Measurements from ENCODE around the gene POLR3K.
A peak's percentile ranks its signal among the peaks of the same experiment; 100 is the strongest.
"Not testable (repeated sequence)": the region's sequence is repeated elsewhere in the genome, so short reads cannot be mapped to it uniquely, and the experiment has no call there.

The POLR3K gene

DNA sequence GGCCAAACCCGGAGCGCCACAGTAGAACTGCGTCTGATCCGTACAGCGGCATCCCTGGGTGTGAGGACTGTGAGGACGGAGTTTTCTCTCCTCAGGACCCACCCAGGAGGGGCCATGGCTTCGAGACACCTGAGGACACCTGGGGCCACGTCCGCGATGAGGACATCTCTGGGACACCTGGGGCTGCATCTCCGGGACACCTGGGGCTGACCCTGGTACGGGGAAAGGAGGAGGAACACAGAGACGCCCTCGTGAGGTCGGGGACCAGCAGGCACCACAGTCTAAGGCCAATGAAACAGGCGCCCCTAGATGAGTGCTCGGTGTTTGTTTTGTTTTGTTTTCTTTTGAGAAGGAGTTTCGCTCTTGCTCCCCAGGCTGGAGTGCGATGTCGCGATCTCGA lies 29.3 kb downstream of the POLR3K start:
- not testable (repeated sequence) for H3K9ac ChIP-seq (ENCODE audit: low read depth, low read length); ATAC-seq (ENCODE audit: insufficient read depth, low read depth); H3K27me3 ChIP-seq (ENCODE audit: insufficient read depth, low read length, poor library complexity); H3K4me2 ChIP-seq (ENCODE audit: insufficient read depth, low read length); H3K36me3 ChIP-seq (ENCODE audit: insufficient read depth, low read length); H2AFZ ChIP-seq (ENCODE audit: low read depth, low read length); DNase-seq; H3K4me3 ChIP-seq (ENCODE audit: low read depth in 1 of 2, low read length in 2 of 2); H3K79me2 ChIP-seq (ENCODE audit: insufficient read depth, low read length); H3K27ac ChIP-seq (ENCODE audit: low read length); H3K9me3 ChIP-seq (ENCODE audit: insufficient read depth, low read length, severe bottlenecking); H4K20me1 ChIP-seq (ENCODE audit: insufficient read depth, low read length); H3K4me1 ChIP-seq (ENCODE audit: insufficient read depth, low read length)

DNA sequence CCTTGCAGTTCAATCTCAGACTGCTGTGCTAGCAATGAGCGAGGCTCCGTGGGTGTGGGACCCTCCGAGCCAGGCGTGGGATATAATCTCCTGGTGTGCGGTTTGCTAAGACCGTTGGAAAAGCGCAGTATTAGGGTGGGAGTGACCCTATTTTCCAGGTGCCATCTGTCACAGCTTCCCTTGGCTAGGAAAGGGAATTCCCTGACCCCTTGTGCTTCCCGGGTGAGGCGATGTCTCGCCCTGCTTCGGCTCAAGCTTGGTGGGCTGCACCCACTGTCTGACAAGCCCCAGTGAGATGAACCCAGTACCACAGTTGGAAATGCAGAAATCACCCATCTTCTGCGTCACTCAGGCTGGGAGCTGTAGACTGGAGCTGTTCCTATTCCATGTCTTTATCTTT lies 32.5 kb downstream of the POLR3K start:
- not testable (repeated sequence) for H3K79me2 ChIP-seq (ENCODE audit: insufficient read depth, low read length); H3K4me1 ChIP-seq (ENCODE audit: insufficient read depth, low read length); H3K4me2 ChIP-seq (ENCODE audit: insufficient read depth, low read length); H3K27me3 ChIP-seq (ENCODE audit: insufficient read depth, low read length, poor library complexity); DNase-seq; H4K20me1 ChIP-seq (ENCODE audit: insufficient read depth, low read length); H3K36me3 ChIP-seq (ENCODE audit: insufficient read depth, low read length); ATAC-seq (ENCODE audit: insufficient read depth, low read depth); H2AFZ ChIP-seq (ENCODE audit: low read depth, low read length); H3K9me3 ChIP-seq (ENCODE audit: insufficient read depth, low read length, severe bottlenecking); H3K4me3 ChIP-seq (ENCODE audit: low read depth in 1 of 2, low read length in 2 of 2); H3K27ac ChIP-seq (ENCODE audit: low read length); H3K9ac ChIP-seq (ENCODE audit: low read depth, low read length)

DNA sequence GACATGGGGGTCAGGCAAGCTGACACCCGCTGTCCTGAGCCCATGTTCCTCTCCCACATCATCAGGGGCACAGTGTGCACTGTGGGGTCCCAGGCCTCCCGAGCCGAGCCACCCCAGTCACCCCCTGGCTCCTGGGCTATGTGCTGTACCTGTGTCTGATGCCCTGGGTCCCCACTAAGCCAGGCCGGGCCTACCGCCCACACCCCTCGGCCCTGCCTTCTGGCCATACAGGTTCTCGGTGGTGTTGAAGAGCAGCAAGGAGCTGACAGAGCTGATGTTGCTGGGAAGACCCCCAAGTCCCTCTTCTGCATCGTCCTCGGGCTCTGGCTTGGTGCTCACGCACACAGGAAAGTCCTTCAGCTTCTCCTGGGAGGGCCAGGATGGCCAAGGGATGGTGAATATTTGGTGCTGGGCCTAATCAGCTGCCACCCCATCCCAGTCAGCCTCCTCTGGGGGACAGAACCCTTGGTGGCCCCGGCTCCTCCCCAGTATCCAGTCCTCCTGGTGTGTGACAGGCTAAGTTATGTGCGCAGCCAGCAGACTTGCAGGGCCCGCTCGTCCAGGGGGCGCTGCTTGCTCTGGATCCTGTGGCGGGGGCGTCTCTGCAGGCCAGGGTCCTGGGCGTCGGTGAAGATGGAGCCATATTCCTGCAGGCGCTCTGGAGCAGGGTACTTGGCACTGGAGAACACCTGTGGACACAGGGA lies 36.2 kb downstream of the POLR3K start:
- not testable (repeated sequence) for H3K27ac ChIP-seq (ENCODE audit: low read length); H3K9ac ChIP-seq (ENCODE audit: low read depth, low read length); H3K79me2 ChIP-seq (ENCODE audit: insufficient read depth, low read length); H2AFZ ChIP-seq (ENCODE audit: low read depth, low read length); DNase-seq; H3K9me3 ChIP-seq (ENCODE audit: insufficient read depth, low read length, severe bottlenecking); H3K27me3 ChIP-seq (ENCODE audit: insufficient read depth, low read length, poor library complexity); H3K36me3 ChIP-seq (ENCODE audit: insufficient read depth, low read length); ATAC-seq (ENCODE audit: insufficient read depth, low read depth); H3K4me2 ChIP-seq (ENCODE audit: insufficient read depth, low read length); H3K4me1 ChIP-seq (ENCODE audit: insufficient read depth, low read length); H4K20me1 ChIP-seq (ENCODE audit: insufficient read depth, low read length); H3K4me3 ChIP-seq (ENCODE audit: low read depth in 1 of 2, low read length in 2 of 2)

DNA sequence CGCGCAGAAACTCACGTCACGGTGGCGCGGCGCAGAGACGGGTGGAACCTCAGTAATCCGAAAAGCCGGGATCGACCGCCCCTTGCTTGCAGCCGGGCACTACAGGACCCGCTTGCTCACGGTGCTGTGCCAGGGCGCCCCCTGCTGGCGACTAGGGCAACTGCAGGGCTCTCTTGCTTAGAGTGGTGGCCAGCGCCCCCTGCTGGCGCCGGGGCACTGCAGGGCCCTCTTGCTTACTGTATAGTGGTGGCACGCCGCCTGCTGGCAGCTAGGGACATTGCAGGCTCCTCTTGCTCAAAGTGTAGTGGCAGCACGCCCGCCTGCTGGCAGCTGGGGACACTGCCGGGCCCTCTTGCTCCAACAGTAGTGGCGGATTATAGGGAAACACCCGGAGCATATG lies 42.6 kb downstream of the POLR3K start:
- not testable (repeated sequence) for H4K20me1 ChIP-seq (ENCODE audit: insufficient read depth, low read length); H3K27ac ChIP-seq (ENCODE audit: low read length); H3K36me3 ChIP-seq (ENCODE audit: insufficient read depth, low read length); H3K4me2 ChIP-seq (ENCODE audit: insufficient read depth, low read length); H3K9ac ChIP-seq (ENCODE audit: low read depth, low read length); H3K79me2 ChIP-seq (ENCODE audit: insufficient read depth, low read length); H3K4me3 ChIP-seq (ENCODE audit: low read depth in 1 of 2, low read length in 2 of 2); H3K9me3 ChIP-seq (ENCODE audit: insufficient read depth, low read length, severe bottlenecking); H3K4me1 ChIP-seq (ENCODE audit: insufficient read depth, low read length); H2AFZ ChIP-seq (ENCODE audit: low read depth, low read length); H3K27me3 ChIP-seq (ENCODE audit: insufficient read depth, low read length, poor library complexity)
- DNase-seq (peak; percentile 97), ATAC-seq (ENCODE audit: insufficient read depth, low read depth) (peak; percentile 33; the same call in 2 of the 3 replicates)
- TF ChIP-seq, protein P1, sequence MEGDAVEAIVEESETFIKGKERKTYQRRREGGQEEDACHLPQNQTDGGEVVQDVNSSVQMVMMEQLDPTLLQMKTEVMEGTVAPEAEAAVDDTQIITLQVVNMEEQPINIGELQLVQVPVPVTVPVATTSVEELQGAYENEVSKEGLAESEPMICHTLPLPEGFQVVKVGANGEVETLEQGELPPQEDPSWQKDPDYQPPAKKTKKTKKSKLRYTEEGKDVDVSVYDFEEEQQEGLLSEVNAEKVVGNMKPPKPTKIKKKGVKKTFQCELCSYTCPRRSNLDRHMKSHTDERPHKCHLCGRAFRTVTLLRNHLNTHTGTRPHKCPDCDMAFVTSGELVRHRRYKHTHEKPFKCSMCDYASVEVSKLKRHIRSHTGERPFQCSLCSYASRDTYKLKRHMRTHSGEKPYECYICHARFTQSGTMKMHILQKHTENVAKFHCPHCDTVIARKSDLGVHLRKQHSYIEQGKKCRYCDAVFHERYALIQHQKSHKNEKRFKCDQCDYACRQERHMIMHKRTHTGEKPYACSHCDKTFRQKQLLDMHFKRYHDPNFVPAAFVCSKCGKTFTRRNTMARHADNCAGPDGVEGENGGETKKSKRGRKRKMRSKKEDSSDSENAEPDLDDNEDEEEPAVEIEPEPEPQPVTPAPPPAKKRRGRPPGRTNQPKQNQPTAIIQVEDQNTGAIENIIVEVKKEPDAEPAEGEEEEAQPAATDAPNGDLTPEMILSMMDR (IDR thresholded peaks at IDR 0.05; ENCODE audit: borderline replicate concordance, extremely low read depth, low read length, poor library complexity, severe bottlenecking): peak; percentile 51

DNA sequence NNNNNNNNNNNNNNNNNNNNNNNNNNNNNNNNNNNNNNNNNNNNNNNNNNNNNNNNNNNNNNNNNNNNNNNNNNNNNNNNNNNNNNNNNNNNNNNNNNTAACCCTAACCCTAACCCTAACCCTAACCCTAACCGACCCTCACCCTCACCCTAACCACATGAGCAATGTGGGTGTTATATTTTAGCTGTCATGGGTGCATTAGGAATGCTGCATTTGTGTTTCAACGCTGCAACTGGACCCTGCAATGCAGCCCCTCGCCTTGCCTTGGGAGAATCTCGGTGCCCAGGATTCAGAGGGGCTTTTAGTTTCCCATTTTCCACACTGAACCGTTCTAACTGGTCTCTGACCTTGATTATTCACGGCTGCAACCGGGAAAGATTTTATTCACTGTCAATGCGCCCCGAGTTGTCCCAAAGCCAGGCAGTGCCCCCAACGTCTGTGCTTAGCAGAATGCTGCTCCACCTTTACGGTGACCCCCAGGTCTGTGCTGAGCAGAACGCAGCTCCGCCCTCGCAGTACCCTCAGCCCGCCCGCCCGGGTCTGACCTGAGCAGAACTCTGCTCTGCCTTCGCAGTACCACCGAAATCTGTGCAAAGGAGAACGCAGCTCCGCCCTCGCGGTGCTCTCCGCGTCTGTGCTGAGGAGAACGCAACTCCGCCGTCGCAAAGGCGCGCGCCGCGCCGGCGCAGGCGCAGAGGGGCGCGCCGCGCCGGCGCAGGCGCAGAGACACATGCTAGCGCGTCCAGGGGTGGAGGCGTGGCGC lies 43.3 kb downstream of the POLR3K start:
- ATAC-seq (ENCODE audit: insufficient read depth, low read depth): peak; percentile 98

More for the DNA sequence above, 43.3 kb downstream of the POLR3K start:
- Histone ChIP-seq H3K27ac (ENCODE audit: low read length) (no peak overlapping the region; the same call in 1 of the 2 replicates), H4K20me1 (ENCODE audit: insufficient read depth, low read length) (no peaks in the 10 kb centered on the region), H3K4me2 (ENCODE audit: insufficient read depth, low read length) (peak overlapping the region; percentile 47), H3K79me2 (ENCODE audit: insufficient read depth, low read length) (no peaks in the 10 kb centered on the region), H3K9me3 (ENCODE audit: insufficient read depth, low read length, severe bottlenecking) (no peaks in the 10 kb centered on the region), H2AFZ (ENCODE audit: low read depth, low read length) (peak overlapping the region; percentile 72), H3K36me3 (ENCODE audit: insufficient read depth, low read length) (no peaks in the 10 kb centered on the region), H3K4me3 (ENCODE audit: low read depth in 1 of 2, low read length in 2 of 2) (peak overlapping the region; percentile 21 to 54; a peak in 3 of 4 replicates), H3K27me3 (ENCODE audit: insufficient read depth, low read length, poor library complexity) (no peaks in the 10 kb centered on the region), H3K4me1 (ENCODE audit: insufficient read depth, low read length) (no peaks in the 10 kb centered on the region), H3K9ac (ENCODE audit: low read depth, low read length) (peak overlapping the region; percentile 30)
- DNase-seq: peak; percentile 43
- TF ChIP-seq EZH2 (IDR thresholded peaks at IDR 0.05; ENCODE audit: borderline replicate concordance, low read depth, low read length, severe bottlenecking): no peak
- TF ChIP-seq, protein P1 (IDR thresholded peaks at IDR 0.05; ENCODE audit: borderline replicate concordance, extremely low read depth, low read length, poor library complexity, severe bottlenecking): no peak
